NCI-H526 treated with DMSO at 0.1 percent for 48 hours (cell line): ENCODE measurements around the gene ENAM.
"Not testable (repeated sequence)": the region's sequence is repeated elsewhere in the genome, so short reads cannot be mapped to it uniquely, and the experiment has no call there.

Experiments
- DNase-seq: peaks from one replicate; lab custom pipeline; 2025; lab: John Stamatoyannopoulos, UW

The ENAM gene

GRCh38 chr4:70624226-70624793 lies 4.2 kb upstream of the ENAM start:
- no peak for DNase-seq

- DNase-seq, result no peak
These were observed 924 bp upstream of the ENAM start for GRCh38 chr4:70627620-70628019.

GRCh38 chr4:70629469-70630090 lies 1.0 kb downstream of the ENAM start:
- no peak for DNase-seq

GRCh38 chr4:70630162-70630561 lies 1.6 kb downstream of the ENAM start:
- no peak for DNase-seq

GRCh38 chr4:70632028-70632427 lies 3.5 kb downstream of the ENAM start:
- no peak for DNase-seq

- no peak for DNase-seq
These were observed 5.9 kb downstream of the ENAM start for GRCh38 chr4:70634482-70634881.

GRCh38 chr4:70637239-70637913 lies 8.8 kb downstream of the ENAM start:
- no peak for DNase-seq

- no peak for DNase-seq
These were observed 11.6 kb downstream of the ENAM start for GRCh38 chr4:70640192-70640591.

GRCh38 chr4:70650741-70651140 lies 22.2 kb downstream of the ENAM start:
- DNase-seq, result not testable (repeated sequence)

- DNase-seq, result peak; percentile 51
These were observed 23.4 kb downstream of the ENAM start for GRCh38 chr4:70651864-70652506.

- DNase-seq, result no peak
These were observed 26.1 kb downstream of the ENAM start for GRCh38 chr4:70654605-70655011.

GRCh38 chr4:70657326-70657725 lies 28.8 kb downstream of the ENAM start:
- no peak for DNase-seq

GRCh38 chr4:70658418-70658817 lies 29.9 kb downstream of the ENAM start:
- DNase-seq, result no peak

- DNase-seq, result no peak
These were observed 31.6 kb downstream of the ENAM start for GRCh38 chr4:70660106-70660505.

GRCh38 chr4:70661309-70661922 lies 32.9 kb downstream of the ENAM start:
- DNase-seq, result not testable (repeated sequence)

GRCh38 chr4:70666369-70666768 lies 37.8 kb downstream of the ENAM start, which contains the start of gene JCHAIN:
Gene JCHAIN, minus strand, starts transcription at chr4:70666508. Its CDS starts 18 bp downstream, at chr4:70666490.
- DNase-seq, result no peak

GRCh38 chr4:70667740-70668535 lies 39.4 kb downstream of the ENAM start:
- DNase-seq, result no peak

GRCh38 chr4:70670332-70671014 lies 41.9 kb downstream of the ENAM start:
- no peak for DNase-seq

- DNase-seq, result no peak
These were observed 42.5 kb downstream of the ENAM start for GRCh38 chr4:70671091-70671490.

- no peak for DNase-seq
These were observed 45.6 kb downstream of the ENAM start for GRCh38 chr4:70674191-70674590.

- no peak for DNase-seq
These were observed 46.2 kb downstream of the ENAM start for GRCh38 chr4:70674731-70675130.
